Sigmoid colon (tissue), 7 donors: Measurements from ENCODE around the gene ST8SIA1. TPM values are rescaled to one million over a fixed set of nuclear protein-coding genes. Genes with fewer than 3 reads are reported as not detected.

ENCODE experiments used
- DNase-seq: peaks from one replicate; pipeline ENCODE4 v3.0.0-alpha.2; 2019
- H3K27ac ChIP-seq, 4 donors: fragments of 200-600 bp; sonication (generic); one replicate each; pipeline ENCODE4 v1.5.1; 2016 to 2019; ENCODE audit warnings: mild to moderate bottlenecking in 1 of 4
- H3K27me3 ChIP-seq, 3 donors: fragments of 200-600 bp; sonication (generic); one replicate each; pipeline ENCODE4 v1.5.1; 2019; ENCODE audit warnings: mild to moderate bottlenecking in 1 of 3
- H3K36me3 ChIP-seq, 4 donors: fragments of 200-600 bp; sonication (generic); one replicate each; pipeline ENCODE4 v1.5.1; 2016 to 2019
- H3K4me1 ChIP-seq, 4 donors: fragments of 200-600 bp; sonication (generic); one replicate each; pipeline ENCODE4 v1.5.1; 2017 to 2019
- H3K4me3 ChIP-seq, 4 donors: fragments of 200-600 bp; sonication (generic); one replicate each; pipeline ENCODE4 v1.5.1; 2017 to 2019; ENCODE audit warnings: mild to moderate bottlenecking in 2 of 4, moderate library complexity in 1 of 4
- H3K9me3 ChIP-seq, 4 donors: fragments of 200-600 bp in 3 of 4; sonication (generic) in 3 of 4; one replicate each; pipeline versions ENCODE4 v1.5.1 to v1.6.1; 2013 to 2019
- CTCF ChIP-seq, 4 experiments: fragments of 450-650 bp in 3 of 4; fragments of 200-600 bp in 1 of 4; IDR thresholded peaks; one replicate each; pipeline ENCODE4 v1.5.1; 2016 to 2019; ENCODE audit warnings: antibody characterized with exemption in 4 of 4, mild to moderate bottlenecking in 3 of 4, moderate library complexity in 2 of 4
- EP300 ChIP-seq, 4 donors: sonication (generic); formaldehyde crosslinking; IDR thresholded peaks; one replicate each; pipeline ENCODE4 v1.6.1; 2017; ENCODE audit warnings: antibody characterized with exemption in 4 of 4
- POLR2A ChIP-seq, 2 donors: fragments of 450-650 bp; IDR thresholded peaks; one replicate each; pipeline ENCODE4 v1.6.1; 2016; ENCODE audit warnings: antibody characterized with exemption in 2 of 2, mild to moderate bottlenecking in 2 of 2, moderate library complexity in 2 of 2
- POLR2AphosphoS5 ChIP-seq, 4 donors: sonication (generic); formaldehyde crosslinking; IDR thresholded peaks; one replicate each; pipeline ENCODE4 v1.6.1; 2017; ENCODE audit warnings: antibody characterized with exemption in 4 of 4
- WGBS, 2 donors: extraction: QIAGEN DNeasy Blood & Tissue Kit; methylation state at CpG; one replicate each; pipeline ENCODE4 v1.1.7; 2013; 5-methylcytosine and 5-hydroxymethylcytosine counted together
- intact Hi-C: fragments of 100-400 bp; cut with DNase I; formaldehyde crosslinking; loops from one replicate; pipeline ENCODE4 v1.15.1; 2023
- polyA plus RNA-seq, 3 donors: library from polyadenylated mRNA; stranded (reverse); fragments of 200-250 nt; gene quantifications; one replicate each; pipeline ENCODE4 v1.2.3, GENCODE V29; 2013
- total RNA-seq, 4 donors: library from RNA; depleted of rRNA; stranded (reverse); fragments of >200 nt; gene quantifications; one replicate each; pipeline ENCODE4 v1.1.0, GENCODE V29; 2016
- donor health status: healthy with polysubstance abuse.
- donor health status: Bipolar disorder and iron deficiency.
- donor health status: healthy.

The ST8SIA1 gene
- total and polyA plus RNA-seq, 7 donors = 1.2 to 57.3 (median 17.4) TPM

- intact Hi-C loops = loop anchor here (5.0 kb wide), 1 partner anchor 101 kb away; the partner anchor contains the start of gene ST8SIA1
- no peak for DNase-seq
- no peaks in the 10 kb centered on the region for H3K9me3 ChIP-seq
- no peak overlapping the region for H3K4me3 ChIP-seq
- H3K36me3 ChIP-seq = no peaks in the 10 kb centered on the region
- no peaks in the 10 kb centered on the region for H3K27me3 ChIP-seq
- 93% methylated on average over 2 of the region's 2 CpGs for WGBS, 2 donors
- peaks cover 0 to 22% (median 16%) of the 10 kb centered on the region in 4 donors for H3K4me1 ChIP-seq
- TF ChIP-seq EP300 (IDR thresholded peaks at IDR 0.05) (no peak), CTCF (IDR thresholded peaks at IDR 0.05) (no peak), POLR2A (IDR thresholded peaks at IDR 0.05) (no peak), POLR2AphosphoS5 (IDR thresholded peaks at IDR 0.05) (no peak)
- no peak overlapping the region for H3K27ac ChIP-seq
Measured at GRCh38 chr12:22231078-22231477, 103.4 kb downstream of the ST8SIA1 start.

GRCh38 chr12:22230280-22230794, 104.2 kb downstream of the ST8SIA1 start:
- Histone ChIP-seq H3K27me3 (no peaks in the 10 kb centered on the region), H3K36me3 (no peaks in the 10 kb centered on the region), H3K27ac (peak overlapping the region in 3 of 4 donors; percentile 21 to 38 (median 33)), H3K4me3 (no peak overlapping the region), H3K4me1 (peaks cover 0 to 22% (median 16%) of the 10 kb centered on the region in 4 donors), H3K9me3 (no peaks in the 10 kb centered on the region)
- intact Hi-C loops = loop anchor here (5.0 kb wide), 1 partner anchor 102 kb away; the partner anchor contains the start of gene ST8SIA1
- TF ChIP-seq POLR2AphosphoS5 (IDR thresholded peaks at IDR 0.05) = no peak
- no peak for TF ChIP-seq POLR2A (IDR thresholded peaks at IDR 0.05)
- TF ChIP-seq CTCF (IDR thresholded peaks at IDR 0.05) = no peak
- no peak for TF ChIP-seq EP300 (IDR thresholded peaks at IDR 0.05)
- WGBS, 2 donors = 49 to 62% methylated on average over 2 of the region's 2 CpGs
- DNase-seq = no peak

- Histone ChIP-seq H3K4me3 (no peak overlapping the region), H3K4me1 (peaks cover 0 to 19% (median 14%) of the 10 kb centered on the region in 4 donors), H3K9me3 (no peaks in the 10 kb centered on the region), H3K27me3 (no peaks in the 10 kb centered on the region), H3K27ac (peak overlapping the region in 3 of 4 donors; percentile 21 to 38 (median 33)), H3K36me3 (no peaks in the 10 kb centered on the region)
- WGBS, 2 donors = 58 to 72% methylated on average over 2 of the region's 2 CpGs
- TF ChIP-seq POLR2A (IDR thresholded peaks at IDR 0.05) (no peak), CTCF (IDR thresholded peaks at IDR 0.05) (no peak), EP300 (IDR thresholded peaks at IDR 0.05) (no peak), POLR2AphosphoS5 (IDR thresholded peaks at IDR 0.05) (no peak)
- intact Hi-C loops = loop anchor here (5.0 kb wide), 1 partner anchor 103 kb away; the partner anchor contains the start of gene ST8SIA1
- DNase-seq = no peak
Measured at GRCh38 chr12:22229652-22230279, 104.7 kb downstream of the ST8SIA1 start.

GRCh38 chr12:22228022-22228875, 106.3 kb downstream of the ST8SIA1 start:
- peaks cover 0 to 13% (median 8%) of the 10 kb centered on the region in 4 donors for H3K4me1 ChIP-seq
- no peak overlapping the region for H3K4me3 ChIP-seq
- H3K27me3 ChIP-seq = no peaks in the 10 kb centered on the region
- no peaks in the 10 kb centered on the region for H3K36me3 ChIP-seq
- no peak for DNase-seq
- H3K27ac ChIP-seq = peak overlapping the region in 1 of 4 donors; percentile 13
- WGBS, 2 donors = 79 to 85% methylated on average over 2 of the region's 2 CpGs
- no peaks in the 10 kb centered on the region for H3K9me3 ChIP-seq
- intact Hi-C loops = no loop called here
- TF ChIP-seq POLR2AphosphoS5 (IDR thresholded peaks at IDR 0.05) (no peak), POLR2A (IDR thresholded peaks at IDR 0.05) (no peak), CTCF (IDR thresholded peaks at IDR 0.05) (no peak), EP300 (IDR thresholded peaks at IDR 0.05) (no peak)
